ENCODE data around the gene PREX1. TPM values are rescaled to one million over a fixed set of nuclear protein-coding genes. Genes with fewer than 3 reads are reported as not detected.
"Not testable (repeated sequence)": the region's sequence is repeated elsewhere in the genome, so short reads cannot be mapped to it uniquely, and the experiment has no call there.

Gene PREX1
- total and polyA plus RNA-seq, 4 donors: 29.5 to 121 (median 69.3) TPM

GRCh38 chr20:48776306-48776705 lies 51.5 kb downstream of the PREX1 start:
- DNase-seq (no peak), ATAC-seq (ENCODE audit: insufficient read depth, low FRiP score) (no peak)
- TF ChIP-seq, protein P1, sequence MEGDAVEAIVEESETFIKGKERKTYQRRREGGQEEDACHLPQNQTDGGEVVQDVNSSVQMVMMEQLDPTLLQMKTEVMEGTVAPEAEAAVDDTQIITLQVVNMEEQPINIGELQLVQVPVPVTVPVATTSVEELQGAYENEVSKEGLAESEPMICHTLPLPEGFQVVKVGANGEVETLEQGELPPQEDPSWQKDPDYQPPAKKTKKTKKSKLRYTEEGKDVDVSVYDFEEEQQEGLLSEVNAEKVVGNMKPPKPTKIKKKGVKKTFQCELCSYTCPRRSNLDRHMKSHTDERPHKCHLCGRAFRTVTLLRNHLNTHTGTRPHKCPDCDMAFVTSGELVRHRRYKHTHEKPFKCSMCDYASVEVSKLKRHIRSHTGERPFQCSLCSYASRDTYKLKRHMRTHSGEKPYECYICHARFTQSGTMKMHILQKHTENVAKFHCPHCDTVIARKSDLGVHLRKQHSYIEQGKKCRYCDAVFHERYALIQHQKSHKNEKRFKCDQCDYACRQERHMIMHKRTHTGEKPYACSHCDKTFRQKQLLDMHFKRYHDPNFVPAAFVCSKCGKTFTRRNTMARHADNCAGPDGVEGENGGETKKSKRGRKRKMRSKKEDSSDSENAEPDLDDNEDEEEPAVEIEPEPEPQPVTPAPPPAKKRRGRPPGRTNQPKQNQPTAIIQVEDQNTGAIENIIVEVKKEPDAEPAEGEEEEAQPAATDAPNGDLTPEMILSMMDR (IDR thresholded peaks at IDR 0.05; ENCODE audit: control extremely low read depth, extremely low read depth): no peak
- 85 to 90% methylated on average over 7 of the region's 7 CpGs for WGBS, 2 donors
- peak overlapping the region in 1 of 2 donors; percentile 76 for H3K27ac ChIP-seq (ENCODE audit: low read depth in 1 of 2, low read length in 1 of 2)
- no peak overlapping the region for H3K4me3 ChIP-seq
- H3K9me3 ChIP-seq (ENCODE audit: control insufficient read depth in 4 of 4, insufficient read depth in 3 of 4, low read length in 3 of 4): peaks cover 0 to 12% (median 0%) of the 10 kb centered on the region in 4 donors
- H3K4me1 ChIP-seq (ENCODE audit: control insufficient read depth in 5 of 5, insufficient read depth in 5 of 5, low read length in 5 of 5): peaks cover 0 to 27% (median 0%) of the 10 kb centered on the region in 5 donors
- H3K9ac ChIP-seq (ENCODE audit: insufficient read depth in 1 of 2, low read length in 2 of 2): no peak overlapping the region
- no peaks in the 10 kb centered on the region for H3K36me3 ChIP-seq (ENCODE audit: control insufficient read depth in 4 of 4, insufficient read depth in 4 of 4, low read length in 4 of 4)
- H3K27me3 ChIP-seq (ENCODE audit: control insufficient read depth in 3 of 3, insufficient read depth in 3 of 3, low read length in 2 of 3): peaks cover 0 to 10% (median 0%) of the 10 kb centered on the region in 3 donors

- ATAC-seq (ENCODE audit: insufficient read depth, low FRiP score); H3K4me3 ChIP-seq; H3K36me3 ChIP-seq (ENCODE audit: control insufficient read depth in 4 of 4, insufficient read depth in 4 of 4, low read length in 4 of 4); H3K9ac ChIP-seq (ENCODE audit: insufficient read depth in 1 of 2, low read length in 2 of 2); H3K27me3 ChIP-seq (ENCODE audit: control insufficient read depth in 3 of 3, insufficient read depth in 3 of 3, low read length in 2 of 3); DNase-seq: not testable (repeated sequence)
- Histone ChIP-seq H3K4me1 (ENCODE audit: control insufficient read depth in 5 of 5, insufficient read depth in 5 of 5, low read length in 5 of 5) (peaks cover 0 to 28% (median 0%) of the 10 kb centered on the region in 5 donors), H3K9me3 (ENCODE audit: control insufficient read depth in 4 of 4, insufficient read depth in 3 of 4, low read length in 3 of 4) (peaks cover 0 to 12% (median 0%) of the 10 kb centered on the region in 4 donors), H3K27ac (ENCODE audit: low read depth in 1 of 2, low read length in 1 of 2) (peak overlapping the region in 1 of 2 donors; percentile 78)
- WGBS, 2 donors: 94 to 95% methylated on average over 7 of the region's 7 CpGs
Observed at GRCh38 chr20:48775545-48775944, 52.3 kb downstream of the PREX1 start.

DNA sequence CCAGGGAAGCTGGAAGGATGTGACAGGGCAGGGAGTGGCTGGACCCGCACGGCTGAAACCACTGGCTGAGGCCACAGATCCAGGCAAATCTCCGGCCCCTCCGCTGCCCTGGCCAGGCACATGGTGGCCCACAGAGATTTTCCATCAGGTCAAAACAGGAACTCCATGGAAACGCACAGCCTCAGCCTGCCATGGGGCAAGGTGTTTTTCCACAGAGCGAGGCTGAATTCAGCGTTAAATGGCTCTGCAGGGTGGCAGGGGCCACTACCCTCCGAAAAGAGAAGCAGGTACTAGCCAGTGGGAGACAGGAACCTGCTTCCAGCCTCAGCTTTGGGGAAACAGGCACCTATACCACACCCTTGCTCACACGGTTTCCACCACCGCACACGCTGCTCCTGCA lies 53.1 kb downstream of the PREX1 start:
- peaks cover 0 to 29% (median 0%) of the 10 kb centered on the region in 5 donors for H3K4me1 ChIP-seq (ENCODE audit: control insufficient read depth in 5 of 5, insufficient read depth in 5 of 5, low read length in 5 of 5)
- 59 to 66% methylated on average over 11 of the region's 11 CpGs for whole genome bisulfite sequencing, 2 donors
- H3K4me3 ChIP-seq: no peak overlapping the region
- TF ChIP-seq, protein P1 (IDR thresholded peaks at IDR 0.05; ENCODE audit: control extremely low read depth, extremely low read depth): no peak
- no peak for ATAC-seq (ENCODE audit: insufficient read depth, low FRiP score)
- no peak overlapping the region for H3K9ac ChIP-seq (ENCODE audit: insufficient read depth in 1 of 2, low read length in 2 of 2)
- no peaks in the 10 kb centered on the region for H3K36me3 ChIP-seq (ENCODE audit: control insufficient read depth in 4 of 4, insufficient read depth in 4 of 4, low read length in 4 of 4)
- peaks cover 0 to 12% (median 0%) of the 10 kb centered on the region in 4 donors for H3K9me3 ChIP-seq (ENCODE audit: control insufficient read depth in 4 of 4, insufficient read depth in 3 of 4, low read length in 3 of 4)
- H3K27ac ChIP-seq (ENCODE audit: low read depth in 1 of 2, low read length in 1 of 2): peak overlapping the region in 1 of 2 donors; percentile 78
- no peak for DNase-seq
- H3K27me3 ChIP-seq (ENCODE audit: control insufficient read depth in 3 of 3, insufficient read depth in 3 of 3, low read length in 2 of 3): peaks cover 0 to 11% (median 3%) of the 10 kb centered on the region in 3 donors

- Histone ChIP-seq H3K9me3 (ENCODE audit: control insufficient read depth in 4 of 4, insufficient read depth in 3 of 4, low read length in 3 of 4) (peaks cover 0 to 12% (median 0%) of the 10 kb centered on the region in 4 donors), H3K9ac (ENCODE audit: insufficient read depth in 1 of 2, low read length in 2 of 2) (no peak overlapping the region), H3K36me3 (ENCODE audit: control insufficient read depth in 4 of 4, insufficient read depth in 4 of 4, low read length in 4 of 4) (no peaks in the 10 kb centered on the region), H3K27me3 (ENCODE audit: control insufficient read depth in 3 of 3, insufficient read depth in 3 of 3, low read length in 2 of 3) (peaks cover 0 to 11% (median 8%) of the 10 kb centered on the region in 3 donors), H3K27ac (ENCODE audit: low read depth in 1 of 2, low read length in 1 of 2) (peak overlapping the region in 1 of 2 donors; percentile 78), H3K4me3 (no peak overlapping the region), H3K4me1 (ENCODE audit: control insufficient read depth in 5 of 5, insufficient read depth in 5 of 5, low read length in 5 of 5) (peaks cover 0 to 35% (median 0%) of the 10 kb centered on the region in 5 donors)
- TF ChIP-seq, protein P1 (IDR thresholded peaks at IDR 0.05; ENCODE audit: control extremely low read depth, extremely low read depth): no peak
- WGBS, 2 donors: 29 to 47% methylated on average over 14 of the region's 14 CpGs
- ATAC-seq (ENCODE audit: insufficient read depth, low FRiP score) (no peak), DNase-seq (no peak)
Observed at GRCh38 chr20:48773837-48774418, 53.9 kb downstream of the PREX1 start.

Measured in lung (tissue), 12 donors.